ENCODE data around the gene C20orf173. TPM values are rescaled to one million over a fixed set of nuclear protein-coding genes. Genes with fewer than 3 reads are reported as not detected.

Gene C20orf173, protein sequence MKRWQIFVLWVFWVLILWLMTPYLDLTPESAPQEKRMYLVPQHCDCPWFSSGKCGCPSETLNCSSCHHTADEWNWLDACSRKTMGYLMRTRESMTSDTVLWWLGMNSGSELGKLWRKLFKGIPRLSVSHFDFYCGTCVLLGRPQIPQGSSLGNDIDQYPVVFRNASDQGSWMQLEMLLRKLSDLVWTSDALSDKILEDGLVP
- not detected in 2 replicates for total RNA-seq (2014; rRNA removed; shearing (Covaris generic); ENCODE audit: low replicate concordance)

DNA sequence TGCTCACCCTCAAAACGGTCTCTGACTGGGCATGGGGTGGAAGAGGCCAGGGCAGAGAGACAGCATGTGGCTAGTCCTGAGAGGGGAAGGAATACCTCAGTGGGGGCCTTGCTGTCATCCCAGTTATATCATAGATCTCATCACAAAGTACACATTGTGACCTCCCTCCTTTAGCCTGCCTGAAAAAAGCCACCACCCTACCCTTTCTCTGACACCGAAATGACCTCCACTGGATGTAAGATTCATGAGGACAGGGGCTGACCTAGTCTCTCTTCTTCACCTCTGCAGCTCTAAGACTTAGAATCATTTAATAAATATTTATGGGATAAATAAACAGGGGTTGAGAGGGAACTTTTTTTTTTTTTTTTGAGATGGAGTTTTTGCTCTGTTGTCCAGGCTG, at the start of gene C20orf173:
Gene C20orf173 (minus strand): TSS at position 101 of the 400 bp plus-strand sequence. CDS start 279 bp downstream, outside the sequence.
- in situ Hi-C loops (cut with HindIII; ENCODE audit: low pct_unique_long_range_greater_than_20kb, low sequenced_read_pairs), result no loop called here
- DNase-seq (ENCODE audit: low read depth), result no peak

DNA sequence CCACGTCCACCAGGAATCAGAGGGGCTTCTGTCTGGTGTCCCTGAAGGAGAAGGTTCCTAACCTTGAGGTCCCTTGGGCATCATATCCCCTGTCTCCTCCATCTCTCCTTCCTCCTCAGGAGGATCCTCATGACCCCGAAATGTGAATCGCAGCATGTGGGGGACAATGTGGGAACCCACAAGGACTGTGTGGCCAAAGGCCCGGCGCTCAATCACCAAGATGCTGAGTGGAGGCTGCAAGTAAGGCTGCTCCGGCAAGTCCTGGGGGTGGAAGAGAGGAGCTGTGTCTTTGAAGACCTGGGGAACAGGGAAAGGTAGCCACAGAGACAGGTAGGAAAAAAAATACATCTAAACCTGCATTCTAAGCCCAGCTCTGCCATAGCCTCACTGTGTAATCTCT, 49.7 kb upstream of the C20orf173 start:
- DNase-seq (ENCODE audit: low read depth), result no peak
- in situ Hi-C loops (cut with HindIII; ENCODE audit: low pct_unique_long_range_greater_than_20kb, low sequenced_read_pairs), result no loop called here

DNA sequence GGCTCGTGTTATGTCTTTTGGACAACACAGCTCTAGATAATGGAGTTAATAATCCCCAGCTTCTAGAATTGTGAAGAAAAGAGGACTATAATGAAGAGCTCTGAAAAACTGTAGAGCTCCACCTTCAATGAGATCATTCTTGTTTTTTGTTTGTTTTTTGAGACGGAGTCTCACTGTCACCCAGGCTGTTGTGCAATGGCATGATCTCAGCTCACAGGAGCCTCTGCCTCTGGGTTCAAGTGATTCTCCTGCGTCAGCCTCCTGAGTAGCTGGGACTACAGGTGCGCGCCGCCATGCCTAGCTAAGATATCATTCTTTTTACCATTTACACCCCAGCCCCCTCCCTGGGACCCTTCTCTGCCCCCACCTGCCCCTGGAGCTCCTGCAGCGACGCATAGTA, 49.0 kb upstream of the C20orf173 start:
- no peak for DNase-seq (ENCODE audit: low read depth)
- in situ Hi-C loops (cut with HindIII; ENCODE audit: low pct_unique_long_range_greater_than_20kb, low sequenced_read_pairs), result no loop called here

DNA sequence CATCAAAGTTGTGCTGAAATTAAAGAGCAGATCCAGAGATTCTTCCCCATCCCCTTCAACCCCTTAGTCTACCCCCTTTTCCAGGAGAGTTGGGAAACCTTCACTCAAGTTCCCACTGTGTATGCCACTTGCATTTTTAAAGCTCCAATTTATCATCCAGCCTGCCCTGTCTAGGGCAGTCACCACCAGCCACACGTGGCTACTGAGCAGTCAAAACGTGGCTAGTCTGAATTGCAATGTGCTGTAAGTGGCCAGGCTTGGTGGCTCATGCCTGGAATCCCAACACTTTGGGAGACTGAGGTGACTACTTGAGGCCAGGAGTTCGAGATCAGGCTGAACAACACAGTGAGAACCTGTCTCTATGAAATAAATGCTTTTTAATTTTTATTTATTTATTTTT, 47.4 kb upstream of the C20orf173 start:
- in situ Hi-C loops (cut with HindIII; ENCODE audit: low pct_unique_long_range_greater_than_20kb, low sequenced_read_pairs), result no loop called here
- DNase-seq (ENCODE audit: low read depth), result no peak

DNA sequence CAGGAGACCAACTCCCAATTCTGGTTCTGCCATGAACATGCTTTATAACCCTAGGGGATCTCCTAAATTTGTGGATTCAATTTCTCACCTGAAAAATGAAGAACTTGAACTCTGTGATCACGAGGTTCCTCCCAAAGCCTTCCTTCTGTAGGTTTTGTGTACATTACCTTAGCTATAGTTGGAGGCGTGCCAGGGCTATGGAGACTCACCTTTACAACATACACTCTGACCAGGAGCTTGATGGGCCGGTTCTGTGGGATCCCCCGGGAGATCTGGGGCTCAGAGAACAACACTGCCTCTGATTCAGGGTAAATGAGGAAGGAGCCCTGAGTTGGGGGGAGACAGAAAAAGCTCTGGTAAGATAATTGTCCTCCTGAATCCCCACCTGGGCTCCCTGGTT, 46.5 kb upstream of the C20orf173 start:
- DNase-seq (ENCODE audit: low read depth), result no peak
- in situ Hi-C loops (cut with HindIII; ENCODE audit: low pct_unique_long_range_greater_than_20kb, low sequenced_read_pairs), result no loop called here

DNA sequence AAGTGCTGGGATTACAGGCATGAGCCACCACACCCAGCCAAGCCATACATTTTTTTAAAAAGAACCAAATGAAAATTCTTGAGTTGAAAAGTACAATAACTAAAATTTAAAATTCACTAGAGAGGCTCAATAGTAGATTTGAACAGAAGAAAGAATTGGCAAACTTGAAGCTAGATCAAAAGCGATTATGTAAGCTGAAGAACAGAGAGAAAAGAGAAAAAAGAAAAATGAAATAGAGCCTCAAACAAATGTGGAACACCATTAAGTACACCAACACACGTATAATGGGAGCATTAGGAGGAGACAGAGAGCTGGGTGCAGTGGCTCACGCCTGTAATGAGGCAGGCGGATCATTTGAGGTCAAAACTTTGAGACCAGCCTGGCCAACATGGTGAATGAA, 43.4 kb upstream of the C20orf173 start:
- DNase-seq (ENCODE audit: low read depth), result no peak
- in situ Hi-C loops (cut with HindIII; ENCODE audit: low pct_unique_long_range_greater_than_20kb, low sequenced_read_pairs), result no loop called here

DNA sequence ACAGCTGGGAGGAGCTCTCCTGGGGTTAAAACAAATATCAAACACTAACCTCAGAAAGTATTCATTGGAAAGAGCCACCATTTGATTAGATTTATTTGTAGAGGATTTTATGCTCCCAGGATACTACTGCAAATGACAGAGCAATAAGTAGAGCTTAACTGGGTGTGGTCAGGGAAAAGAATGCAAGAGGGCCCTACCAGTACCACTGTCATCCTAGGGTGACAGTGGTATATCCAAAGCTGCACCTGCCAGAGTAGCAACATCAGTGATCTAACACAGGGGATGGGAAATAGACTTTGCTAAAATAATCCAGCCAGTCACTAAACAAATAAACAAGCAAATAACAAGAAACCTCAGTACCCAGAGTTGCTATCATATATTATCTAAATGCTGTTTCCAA, 42.1 kb upstream of the C20orf173 start:
- in situ Hi-C loops (cut with HindIII; ENCODE audit: low pct_unique_long_range_greater_than_20kb, low sequenced_read_pairs), result no loop called here
- no peak for DNase-seq (ENCODE audit: low read depth)

DNA sequence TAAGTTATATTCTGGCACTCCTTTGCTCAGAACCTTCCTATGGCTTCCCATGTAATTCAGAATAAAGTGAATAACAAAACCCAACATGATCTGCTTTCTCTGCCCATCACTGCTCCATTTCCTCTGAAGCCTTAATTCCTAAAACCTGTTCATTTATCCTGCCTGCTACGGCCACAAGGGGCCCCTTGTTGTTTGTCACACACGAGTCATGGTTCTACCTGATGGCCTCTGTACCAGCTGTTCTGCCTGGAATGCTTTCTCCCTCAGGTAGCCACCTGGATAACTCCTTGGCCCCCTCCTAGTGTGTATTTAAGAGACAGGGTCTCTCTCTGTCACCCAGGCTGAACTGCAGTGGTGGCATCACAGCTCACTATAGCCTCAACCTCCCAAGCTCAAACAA, 39.2 kb upstream of the C20orf173 start:
- DNase-seq (ENCODE audit: low read depth), result peak; percentile 31
- in situ Hi-C loops (cut with HindIII; ENCODE audit: low pct_unique_long_range_greater_than_20kb, low sequenced_read_pairs), result no loop called here

DNA sequence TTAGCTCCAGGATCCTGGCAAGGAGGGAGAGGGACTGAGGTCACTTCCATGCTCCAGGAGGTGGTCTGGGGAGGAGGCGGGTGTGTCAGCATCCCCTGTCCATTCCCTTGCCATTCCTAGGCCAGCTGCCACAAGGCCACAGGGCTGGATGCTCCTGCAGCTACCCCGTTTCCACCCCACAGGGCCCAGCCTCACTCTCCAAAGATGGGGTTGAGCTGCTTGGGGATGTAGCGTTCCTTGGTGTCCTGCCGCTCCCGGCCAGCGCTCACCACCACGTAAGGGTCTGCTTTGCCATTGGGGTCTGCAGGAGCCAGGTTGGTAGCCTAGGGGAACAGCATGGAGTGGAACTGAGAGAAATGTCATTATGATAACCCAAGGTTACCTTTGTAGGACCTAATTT, 35.5 kb upstream of the C20orf173 start:
- in situ Hi-C loops (cut with HindIII; ENCODE audit: low pct_unique_long_range_greater_than_20kb, low sequenced_read_pairs), result no loop called here

DNA sequence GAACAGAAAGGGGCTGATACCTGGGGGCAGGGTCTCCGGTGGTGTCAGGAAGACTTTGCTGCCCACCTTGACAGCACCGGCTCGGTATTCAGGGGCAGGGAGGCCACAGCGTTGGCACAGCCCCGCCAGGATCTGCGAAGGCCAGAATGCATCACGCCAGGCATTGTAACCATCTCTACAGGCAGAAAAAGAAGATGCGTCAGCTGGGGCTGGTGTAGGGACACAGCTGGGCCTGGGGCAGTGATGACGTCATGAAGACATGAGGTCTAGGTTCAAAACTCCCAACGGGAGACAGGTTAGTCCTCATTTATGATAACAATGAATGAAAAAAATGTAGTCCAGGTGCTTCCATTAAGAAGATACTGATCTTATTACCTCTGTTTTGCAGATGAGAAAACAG, 34.4 kb upstream of the C20orf173 start:
- no peak for DNase-seq (ENCODE audit: low read depth)
- in situ Hi-C loops (cut with HindIII; ENCODE audit: low pct_unique_long_range_greater_than_20kb, low sequenced_read_pairs), result no loop called here

More for the DNA sequence above, 35.5 kb upstream of the C20orf173 start:
- DNase-seq (ENCODE audit: low read depth), result no peak

DNA sequence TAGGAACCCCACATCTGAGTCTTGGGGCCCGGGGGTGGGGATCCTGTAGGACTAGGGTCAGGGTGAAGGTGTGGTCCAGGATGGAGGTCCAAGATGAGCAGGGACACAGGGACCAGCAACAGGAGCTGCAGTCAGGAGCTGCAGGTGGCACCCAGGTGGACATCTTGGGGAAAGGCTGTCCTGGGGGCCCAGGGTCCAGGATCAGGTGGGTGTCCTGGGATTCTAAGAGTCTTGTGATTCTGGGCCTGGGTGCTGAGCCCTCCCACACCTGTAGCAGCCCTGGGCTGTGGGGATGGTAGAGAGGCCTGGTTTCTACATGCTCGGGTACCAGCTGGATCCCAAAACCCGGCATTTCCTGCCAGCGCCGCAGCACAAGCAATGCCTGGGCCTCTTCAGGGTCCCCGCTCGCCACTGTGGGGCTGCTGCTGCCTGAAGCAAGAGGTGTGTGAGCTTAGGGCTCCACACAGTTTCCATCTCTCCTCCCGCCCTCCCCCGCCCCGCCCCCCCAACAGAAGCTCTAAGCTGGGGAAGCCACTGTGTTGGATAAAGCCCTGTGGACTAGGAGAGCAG, 33.2 kb upstream of the C20orf173 start:
- DNase-seq (ENCODE audit: low read depth), result no peak
- in situ Hi-C loops (cut with HindIII; ENCODE audit: low pct_unique_long_range_greater_than_20kb, low sequenced_read_pairs), result no loop called here

DNA sequence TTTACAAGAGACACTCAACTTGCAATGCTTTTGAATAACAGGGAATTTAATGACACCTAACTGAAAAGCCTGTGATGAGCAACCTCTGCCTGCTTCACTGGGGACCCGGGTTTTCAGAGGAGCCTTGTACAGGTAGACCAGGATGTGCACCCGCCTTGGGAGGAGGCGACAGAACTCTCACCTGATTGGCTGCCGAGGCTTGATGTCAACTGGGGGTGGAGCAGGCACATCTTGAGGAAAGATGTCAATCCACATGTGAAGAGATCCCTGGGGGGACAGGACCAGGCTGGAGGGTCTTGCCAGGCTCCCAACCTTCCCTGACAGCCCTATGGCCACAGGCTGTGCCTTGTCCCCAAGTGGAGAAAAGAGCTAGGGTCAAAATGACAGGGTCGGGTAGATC, 32.2 kb upstream of the C20orf173 start:
- no peak for DNase-seq (ENCODE audit: low read depth)
- in situ Hi-C loops (cut with HindIII; ENCODE audit: low pct_unique_long_range_greater_than_20kb, low sequenced_read_pairs), result no loop called here

DNA sequence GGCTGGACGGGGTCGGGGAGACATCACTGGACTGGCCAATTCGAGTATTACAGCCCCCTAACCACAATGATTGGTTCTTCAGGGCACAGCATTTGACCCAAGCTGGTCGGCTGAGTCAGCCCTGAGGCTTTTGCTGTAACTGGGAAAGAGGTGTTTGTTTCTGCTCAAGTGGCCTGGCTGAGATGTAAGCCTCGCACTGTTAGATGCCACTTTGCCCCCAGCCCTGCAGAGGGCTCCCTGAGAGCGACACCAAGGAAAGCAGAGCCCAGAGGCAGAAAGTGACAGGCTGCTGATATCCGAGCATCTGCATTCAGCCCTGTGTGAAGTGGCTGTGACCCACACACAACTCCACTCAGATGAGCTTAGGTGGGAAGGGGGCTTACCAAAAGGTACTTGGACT, 31.8 kb upstream of the C20orf173 start:
- in situ Hi-C loops (cut with HindIII; ENCODE audit: low pct_unique_long_range_greater_than_20kb, low sequenced_read_pairs), result no loop called here
- no peak for DNase-seq (ENCODE audit: low read depth)

DNA sequence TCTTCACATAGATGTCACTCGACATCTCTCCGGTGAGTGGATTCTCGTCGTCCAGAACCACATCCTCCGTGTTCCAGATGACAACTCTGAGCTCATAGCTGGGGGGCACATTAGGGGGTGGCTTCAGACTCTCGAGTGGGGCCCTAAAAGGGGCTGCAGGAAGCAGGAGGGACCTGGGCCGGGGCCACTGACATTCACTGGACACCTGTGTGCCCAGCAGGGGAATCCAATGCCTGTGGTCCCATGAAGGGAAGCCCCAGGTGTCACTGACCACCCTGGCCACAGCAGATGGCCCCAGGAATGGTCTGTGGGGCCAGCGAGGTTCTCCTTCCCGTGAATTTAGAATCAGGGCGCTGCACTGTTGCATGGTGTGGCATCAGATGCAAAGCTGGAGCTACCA, 31.1 kb upstream of the C20orf173 start:
- in situ Hi-C loops (cut with HindIII; ENCODE audit: low pct_unique_long_range_greater_than_20kb, low sequenced_read_pairs), result no loop called here
- no peak for DNase-seq (ENCODE audit: low read depth)

DNA sequence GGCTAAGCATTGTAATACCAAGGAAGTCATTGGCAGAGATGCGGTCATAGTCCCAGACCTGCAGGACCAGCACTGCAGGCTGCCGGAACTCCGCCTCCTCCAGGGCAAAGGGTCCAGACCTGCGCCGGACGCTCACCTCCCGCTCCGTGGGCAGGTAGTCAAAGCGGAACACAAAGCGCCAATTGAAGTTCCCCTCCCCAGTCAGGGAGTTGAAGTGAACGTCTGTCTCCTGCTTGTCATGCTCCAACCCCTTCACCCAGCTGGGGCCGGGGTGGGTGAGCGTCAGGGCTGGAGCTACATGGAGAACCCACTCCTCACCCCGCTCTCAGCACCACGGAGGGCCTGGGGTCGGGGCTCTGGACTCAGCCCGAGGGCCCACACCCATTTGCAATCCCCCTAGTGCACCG, 30.7 kb upstream of the C20orf173 start:
- in situ Hi-C loops (cut with HindIII; ENCODE audit: low pct_unique_long_range_greater_than_20kb, low sequenced_read_pairs), result no loop called here
- DNase-seq (ENCODE audit: low read depth), result no peak

DNA sequence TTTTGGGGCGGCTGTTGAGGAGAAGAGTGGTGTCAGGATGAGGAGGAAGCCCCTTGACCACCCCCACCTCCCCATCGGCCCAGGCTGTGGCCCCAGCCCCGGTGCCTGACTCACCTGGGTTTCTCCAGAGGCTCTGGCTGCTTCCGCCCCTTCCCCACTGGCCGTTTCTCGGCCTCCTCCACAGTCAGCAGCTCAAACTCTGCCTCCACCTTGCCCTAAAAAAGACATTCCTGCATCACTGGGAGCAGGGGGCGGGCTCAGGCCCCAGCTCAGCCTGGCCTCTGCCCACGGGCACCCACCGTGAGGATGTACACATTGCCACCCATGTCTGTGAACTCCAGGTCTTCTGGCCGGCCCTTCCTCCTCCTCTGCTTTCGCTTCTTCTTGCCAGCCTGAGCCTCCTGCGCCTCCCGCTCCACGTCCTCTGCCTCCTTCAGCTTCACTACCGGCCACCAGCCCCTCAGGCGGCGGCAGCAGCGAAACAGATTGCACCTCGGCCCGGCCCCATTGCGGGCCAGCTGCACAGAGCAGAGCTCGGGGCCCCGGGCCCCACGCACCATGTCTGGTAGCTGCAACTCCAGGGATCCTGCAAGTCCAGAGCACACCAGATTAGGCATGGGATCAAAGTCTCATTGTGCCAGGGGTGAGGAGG, 29.7 kb upstream of the C20orf173 start:
- DNase-seq (ENCODE audit: low read depth), result no peak
- in situ Hi-C loops (cut with HindIII; ENCODE audit: low pct_unique_long_range_greater_than_20kb, low sequenced_read_pairs), result no loop called here

DNA sequence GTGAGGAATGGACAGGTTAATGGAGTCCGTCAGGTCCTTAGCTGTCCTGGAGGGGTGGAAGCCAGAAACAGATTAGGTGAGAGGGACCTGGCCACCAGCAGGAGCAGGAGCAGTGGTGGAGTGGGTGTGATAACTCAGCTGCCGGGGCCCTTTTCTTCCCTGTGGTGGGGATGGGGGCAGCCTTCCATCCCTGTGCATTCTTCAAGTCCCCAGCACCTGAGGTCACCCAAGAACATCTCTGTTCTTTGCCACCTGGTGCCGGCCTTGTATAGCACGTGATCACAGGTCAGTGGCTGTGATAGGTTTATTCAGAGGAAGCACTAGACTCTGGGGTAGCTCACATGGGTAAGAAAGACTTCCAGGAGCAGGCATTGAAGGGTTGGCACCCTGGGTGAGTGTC, 29.0 kb upstream of the C20orf173 start:
- no peak for DNase-seq (ENCODE audit: low read depth)
- in situ Hi-C loops (cut with HindIII; ENCODE audit: low pct_unique_long_range_greater_than_20kb, low sequenced_read_pairs), result no loop called here

DNA sequence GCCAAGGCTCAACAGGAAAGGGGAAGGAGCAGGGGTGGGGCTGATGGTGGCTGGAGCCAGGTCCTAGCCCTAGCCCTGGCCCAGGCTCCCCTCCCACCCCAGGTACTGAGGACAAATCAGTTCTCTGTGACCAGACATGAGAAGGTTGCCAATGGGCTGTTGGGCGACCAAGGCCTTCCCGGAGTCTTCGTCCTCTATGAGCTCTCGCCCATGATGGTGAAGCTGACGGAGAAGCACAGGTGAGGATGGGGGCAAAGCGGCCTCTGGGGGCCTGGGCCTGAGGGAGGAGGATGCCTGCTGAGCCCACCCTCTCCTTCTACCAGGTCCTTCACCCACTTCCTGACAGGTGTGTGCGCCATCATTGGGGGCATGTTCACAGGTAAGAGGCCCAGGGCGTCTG, 27.4 kb upstream of the C20orf173 start:
- no peak for DNase-seq (ENCODE audit: low read depth)
- in situ Hi-C loops (cut with HindIII; ENCODE audit: low pct_unique_long_range_greater_than_20kb, low sequenced_read_pairs), result no loop called here

DNA sequence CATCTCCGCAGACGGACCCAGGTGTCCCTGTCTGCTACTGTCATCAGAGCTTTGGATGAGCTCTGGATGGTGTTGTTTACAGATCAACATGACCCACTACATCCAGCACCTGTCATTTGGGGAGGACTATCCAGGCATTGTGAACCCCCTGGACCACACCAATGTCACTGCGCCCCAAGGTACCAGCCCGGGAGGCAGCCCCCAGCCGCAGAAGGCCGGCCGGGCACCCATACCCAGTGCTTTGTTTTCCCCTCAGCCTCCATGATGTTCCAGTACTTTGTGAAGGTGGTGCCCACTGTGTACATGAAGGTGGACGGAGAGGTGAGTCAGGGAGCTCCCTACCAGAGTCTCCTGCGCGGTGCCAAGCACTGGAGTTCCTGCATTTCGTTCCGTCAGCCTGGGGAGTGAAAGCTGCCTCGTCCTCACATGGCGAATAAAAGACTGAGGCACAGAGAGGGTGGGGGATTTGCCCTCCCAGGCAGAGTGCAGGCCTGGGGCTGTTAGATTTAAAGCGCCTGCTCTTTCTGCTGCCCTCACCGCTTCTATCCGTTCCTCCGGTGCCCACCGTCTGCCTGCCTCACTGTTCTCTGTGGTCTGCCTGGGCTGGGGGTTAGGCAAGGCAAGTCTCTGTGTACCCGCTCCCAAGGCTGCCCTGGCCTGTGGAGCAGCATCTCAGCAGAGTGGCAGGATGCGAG, 26.6 kb upstream of the C20orf173 start:
- DNase-seq (ENCODE audit: low read depth), result no peak
- in situ Hi-C loops (cut with HindIII; ENCODE audit: low pct_unique_long_range_greater_than_20kb, low sequenced_read_pairs), result no loop called here
